NCI-H748 (cell line): ENCODE data around the gene ADPRH.

ENCODE experiments used
- DNase-seq: peaks from one replicate; lab custom pipeline; 2025; ENCODE audit not compliant: unreplicated experiment; lab: John Stamatoyannopoulos, UW

ADPRH gene

DNA sequence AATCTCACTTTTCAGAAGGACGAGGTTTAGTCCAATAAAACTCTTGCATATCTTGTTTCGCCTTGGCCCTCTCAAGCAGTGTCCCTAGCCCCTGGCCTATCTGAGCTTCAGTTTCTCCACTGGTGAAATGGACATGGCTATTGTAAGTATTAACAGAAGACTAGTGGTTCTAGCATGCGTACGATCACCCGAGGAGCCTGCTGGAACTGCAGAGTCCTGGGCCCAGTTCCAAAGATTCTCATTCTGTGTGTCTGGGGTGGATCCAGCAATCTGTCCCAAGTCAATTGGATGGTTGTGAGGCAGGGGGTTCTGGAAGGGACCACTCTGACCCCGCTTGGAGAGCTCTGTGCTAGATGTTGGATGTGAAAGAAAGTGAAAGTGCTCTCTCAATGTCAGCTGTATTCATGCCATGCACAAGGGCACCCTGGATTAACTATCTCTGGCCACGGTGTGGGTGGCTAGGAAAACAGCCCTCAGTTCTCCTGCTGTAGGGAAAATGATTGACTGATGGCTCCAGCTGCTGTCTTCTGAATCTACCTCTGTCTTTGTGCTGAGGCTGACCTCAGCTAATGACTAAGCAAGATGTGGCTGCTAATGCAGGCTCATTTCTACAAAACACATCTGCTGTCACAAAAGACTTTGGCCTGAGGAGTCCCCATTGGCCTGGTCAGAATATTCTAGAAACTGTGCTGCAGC lies 16.5 kb downstream of the ADPRH start:
- DNase-seq = no peak

DNA sequence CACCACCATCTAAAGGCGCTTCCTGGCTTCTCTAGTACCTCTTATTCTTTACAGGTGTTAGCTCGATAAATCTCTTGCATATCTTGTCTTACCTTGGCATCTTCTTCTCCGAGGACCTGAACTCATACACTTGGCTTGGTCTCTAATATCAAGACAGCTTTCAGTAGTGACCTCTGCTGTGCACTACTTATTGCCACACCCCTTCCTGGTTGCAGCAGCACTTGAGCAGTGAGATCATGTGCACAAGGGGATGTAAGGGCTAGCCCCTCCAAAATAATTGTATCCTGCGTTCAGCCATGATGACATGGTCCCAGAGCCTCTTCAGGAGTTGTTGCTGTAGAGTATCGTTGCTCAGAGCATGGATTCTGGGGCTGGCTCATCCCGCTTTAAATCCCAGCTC lies 17.1 kb downstream of the ADPRH start:
- no peak for DNase-seq

DNA sequence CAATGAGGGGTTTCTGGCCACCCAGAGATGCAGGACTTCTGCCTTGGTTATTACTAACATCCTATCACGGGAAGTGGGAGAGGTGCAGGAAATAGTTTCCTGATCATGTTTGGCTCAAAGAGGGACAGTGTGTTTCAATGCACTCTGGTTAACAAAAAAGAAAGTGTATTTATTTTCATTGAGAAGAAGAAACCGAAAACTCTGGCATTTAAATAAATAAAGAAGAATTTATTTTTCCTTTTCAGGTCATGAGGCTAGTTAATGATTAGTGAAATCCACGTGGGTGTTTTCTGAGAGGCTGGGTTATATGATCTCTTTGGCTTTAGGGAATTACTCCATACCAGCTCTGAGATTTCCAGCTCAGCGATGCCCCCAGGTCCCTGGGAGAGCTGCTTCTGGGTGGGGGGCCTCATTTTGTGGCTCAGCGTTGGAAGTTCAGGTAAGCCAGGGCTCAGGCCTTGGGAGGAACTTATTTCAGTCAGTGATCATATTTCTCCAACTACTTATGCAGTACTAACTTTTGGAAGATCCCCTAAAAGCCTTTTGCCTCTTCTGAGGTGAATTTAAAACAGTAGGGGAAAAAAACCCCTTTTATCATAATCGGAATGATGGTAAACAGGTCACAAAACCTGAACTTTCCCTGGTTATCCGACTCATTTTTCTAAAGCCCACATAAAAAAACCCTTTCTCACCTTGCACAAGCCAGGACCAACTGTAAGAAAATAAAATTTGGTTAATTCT lies 18.4 kb downstream of the ADPRH start, which contains the start of gene PLA1A:
PLA1A (plus strand) TSS at position 338 of the 741 bp plus-strand sequence; CDS start at position 367, 29 bp downstream.
- DNase-seq = no peak

DNA sequence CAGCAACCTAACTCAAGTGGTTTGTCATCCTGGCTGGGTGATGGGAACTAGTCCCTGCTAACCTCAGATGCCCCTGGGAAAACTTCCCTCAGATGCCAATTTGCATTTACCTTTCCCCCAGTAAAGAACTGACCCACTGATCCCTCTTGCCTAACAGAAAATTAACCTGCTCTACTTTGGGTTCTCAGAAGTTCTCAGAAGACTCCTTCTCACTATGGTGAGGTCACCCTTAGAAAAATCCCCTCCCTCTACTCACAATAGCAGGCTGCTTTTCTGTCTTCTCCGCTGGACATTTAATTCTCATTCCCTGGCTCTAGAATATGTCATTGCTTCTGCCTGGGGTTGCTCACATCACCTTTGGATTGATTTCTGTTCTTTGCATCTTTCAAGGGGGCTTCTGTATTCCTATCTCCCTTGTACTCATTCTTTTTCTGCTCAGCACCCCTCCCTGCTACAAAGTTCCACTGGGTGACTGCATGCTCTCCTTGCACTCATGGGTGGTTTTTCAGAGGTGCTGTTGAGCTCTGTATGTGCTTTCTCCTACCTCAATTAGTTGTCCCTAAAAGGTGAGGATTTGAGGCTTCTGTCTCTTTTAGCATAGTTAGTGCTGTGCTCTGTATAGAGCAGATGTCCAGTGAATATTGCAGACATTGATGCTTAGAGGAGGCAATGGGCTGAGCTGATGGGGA lies 19.3 kb downstream of the ADPRH start:
- no peak for DNase-seq

DNA sequence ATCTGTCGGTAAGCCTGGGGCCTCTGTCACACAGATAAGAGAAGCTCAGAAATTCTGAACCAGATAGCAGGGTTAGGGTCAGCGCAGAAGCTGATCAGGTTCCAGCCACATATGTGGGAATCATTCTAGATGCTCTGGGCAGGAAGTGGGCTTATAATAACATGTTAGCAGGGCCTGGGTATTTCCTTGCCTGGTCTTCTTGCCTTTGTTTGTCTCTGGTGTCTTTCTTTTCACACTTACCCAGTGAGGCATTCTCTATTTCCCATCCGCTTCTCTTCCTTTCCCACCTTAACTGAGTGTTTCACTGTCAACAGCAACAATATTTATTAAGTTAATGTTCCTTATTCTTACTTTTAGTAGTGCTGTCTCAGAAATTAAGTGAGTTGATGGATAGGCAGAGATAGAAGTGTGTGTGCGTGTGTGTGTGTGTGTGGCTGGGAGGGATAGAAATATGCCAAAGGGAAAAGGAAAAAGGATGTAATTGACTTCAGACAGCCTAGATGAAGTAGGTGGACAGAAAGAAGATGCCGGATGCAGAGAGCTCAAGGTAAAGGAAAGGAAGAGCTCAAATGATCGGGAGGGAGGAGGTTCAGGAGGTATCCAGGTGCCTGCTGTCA lies 20.4 kb downstream of the ADPRH start:
- no peak for DNase-seq

DNA sequence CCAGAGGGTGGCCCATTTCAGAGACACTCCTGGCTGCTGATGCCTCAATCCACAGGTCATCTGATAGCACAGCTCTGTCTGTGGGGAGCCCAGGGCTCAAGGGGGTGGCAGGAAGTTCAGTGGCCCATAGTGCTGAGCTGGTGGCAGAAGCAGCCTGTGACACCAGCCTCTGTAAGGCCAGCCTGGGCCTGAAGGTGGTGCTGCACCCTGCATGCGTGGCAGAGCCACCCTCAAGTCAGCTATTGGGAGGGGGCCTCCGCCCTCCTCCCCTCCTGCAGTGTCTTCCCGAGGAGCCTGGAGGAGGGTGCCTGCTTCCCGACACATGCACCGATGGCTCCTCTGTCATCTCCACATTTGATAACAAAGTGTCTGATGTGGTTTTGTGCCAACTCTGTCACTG lies 21.4 kb downstream of the ADPRH start:
- DNase-seq = no peak

DNA sequence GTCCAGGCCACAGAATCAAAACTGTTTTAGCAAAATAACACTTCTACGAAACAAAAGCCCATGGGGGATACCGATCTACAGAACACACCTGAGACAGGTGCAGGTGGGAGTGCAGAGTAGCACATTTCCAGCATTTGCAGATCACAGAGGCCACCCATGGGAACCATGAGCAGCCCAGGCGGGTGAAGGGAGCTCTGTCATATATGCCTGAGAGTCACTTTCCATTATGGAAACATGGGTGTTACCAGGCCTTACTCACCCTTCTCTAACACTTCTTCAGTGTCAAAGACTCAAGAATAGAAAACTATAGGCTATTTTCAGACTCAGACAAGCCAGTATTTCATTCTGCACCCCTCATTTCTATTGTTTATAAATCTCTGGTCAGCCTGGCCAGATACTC lies 21.9 kb downstream of the ADPRH start:
- no peak for DNase-seq

DNA sequence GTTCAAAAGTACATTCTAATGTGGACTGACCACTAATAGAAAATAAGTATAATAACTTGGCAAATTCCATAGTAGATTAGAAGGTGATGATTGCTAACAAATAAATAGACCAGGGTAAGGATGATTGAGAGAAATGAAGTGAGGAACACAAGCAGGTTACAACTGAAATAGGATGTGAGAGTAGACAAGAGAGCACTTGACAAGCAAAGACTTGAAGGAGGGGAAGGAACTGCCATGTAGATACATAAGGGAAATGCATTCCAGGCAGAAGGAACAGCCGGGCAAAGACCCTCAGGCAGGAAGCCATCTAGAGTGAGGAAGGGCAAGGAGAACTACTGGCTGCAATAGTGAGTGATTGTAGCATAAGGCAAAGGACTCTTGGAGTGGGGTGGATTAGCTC lies 23.4 kb downstream of the ADPRH start:
- DNase-seq = no peak

DNA sequence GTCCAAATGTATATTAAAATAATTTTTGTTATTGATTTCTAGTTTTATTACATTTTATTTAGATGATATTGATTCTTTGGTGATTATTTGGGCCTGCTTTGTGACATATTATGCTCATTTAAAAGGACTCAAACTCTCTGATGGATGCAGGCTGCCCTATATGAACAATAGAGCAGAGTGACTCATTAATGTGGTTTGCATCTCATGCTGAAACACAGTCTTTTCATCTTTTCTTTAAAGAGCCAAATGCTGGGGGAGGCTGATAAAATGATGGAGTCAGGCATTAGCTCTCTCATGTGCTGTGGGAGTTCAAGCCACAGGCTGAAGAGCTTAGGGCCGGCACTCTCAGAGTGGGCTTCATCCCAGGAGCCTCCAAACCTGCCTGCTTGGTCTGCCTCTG lies 25.6 kb downstream of the ADPRH start:
- DNase-seq = no peak

DNA sequence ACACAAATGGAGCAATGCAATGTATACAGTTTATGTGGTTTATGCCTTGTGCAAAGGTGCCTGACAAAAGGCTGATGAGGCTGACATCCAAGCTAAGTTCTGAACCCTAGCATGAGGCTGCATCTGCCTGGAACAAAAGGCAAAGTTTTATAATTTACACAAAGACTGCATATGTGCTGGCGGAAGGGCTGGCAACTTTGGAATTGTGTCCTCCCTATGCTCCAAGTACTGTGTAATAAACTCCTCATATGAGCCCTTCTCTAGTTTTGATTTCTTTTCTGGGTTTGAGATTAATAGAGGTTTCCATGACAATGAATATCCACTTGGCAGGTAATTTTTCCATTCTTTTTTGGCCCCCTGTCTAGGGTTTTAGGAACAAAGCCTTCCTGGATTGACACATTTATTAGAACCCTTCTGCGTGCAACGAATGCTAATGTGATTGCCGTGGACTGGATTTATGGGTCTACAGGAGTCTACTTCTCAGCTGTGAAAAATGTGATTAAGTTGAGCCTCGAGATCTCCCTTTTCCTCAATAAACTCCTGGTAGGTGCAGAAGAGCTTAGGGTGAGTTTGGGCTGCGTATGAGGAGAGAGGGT lies 29.2 kb downstream of the ADPRH start:
- peak; percentile 11 for DNase-seq

DNA sequence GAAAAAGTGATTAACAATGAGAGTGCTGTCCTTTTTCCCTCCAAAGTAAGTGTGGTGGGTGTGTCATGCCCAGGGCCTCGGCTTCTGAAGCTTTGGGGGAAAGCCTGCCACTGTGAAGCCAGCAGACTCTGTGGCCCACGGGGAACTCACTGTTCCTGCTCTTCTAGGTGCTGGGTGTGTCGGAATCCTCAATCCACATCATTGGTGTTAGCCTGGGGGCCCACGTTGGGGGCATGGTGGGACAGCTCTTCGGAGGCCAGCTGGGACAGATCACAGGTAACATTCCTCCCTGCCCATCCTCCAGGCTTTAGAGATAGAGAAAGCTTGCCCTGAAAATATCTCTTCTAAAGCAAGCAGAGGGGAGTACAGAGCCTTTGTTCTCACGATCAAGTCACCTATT lies 30.0 kb downstream of the ADPRH start:
- no peak for DNase-seq

DNA sequence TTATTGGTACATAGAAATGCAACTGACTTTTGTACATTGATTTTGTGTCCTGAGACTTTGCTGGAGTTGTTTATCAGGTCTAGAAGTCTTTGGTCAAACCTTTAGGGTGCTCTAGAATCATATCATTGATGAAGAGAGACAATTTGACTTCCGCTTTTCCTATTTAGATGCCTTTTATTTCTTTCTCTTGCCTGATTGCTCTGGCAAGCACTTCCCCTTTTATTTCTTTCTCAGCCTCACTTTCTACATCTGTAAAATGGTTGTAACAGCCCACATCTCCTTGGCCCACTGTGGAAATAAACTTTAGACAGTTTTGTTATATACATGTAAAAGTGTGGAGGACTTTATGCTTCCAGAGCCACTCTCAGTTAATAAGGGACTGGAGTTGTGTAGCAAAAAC lies 32.4 kb downstream of the ADPRH start:
- no peak for DNase-seq

DNA sequence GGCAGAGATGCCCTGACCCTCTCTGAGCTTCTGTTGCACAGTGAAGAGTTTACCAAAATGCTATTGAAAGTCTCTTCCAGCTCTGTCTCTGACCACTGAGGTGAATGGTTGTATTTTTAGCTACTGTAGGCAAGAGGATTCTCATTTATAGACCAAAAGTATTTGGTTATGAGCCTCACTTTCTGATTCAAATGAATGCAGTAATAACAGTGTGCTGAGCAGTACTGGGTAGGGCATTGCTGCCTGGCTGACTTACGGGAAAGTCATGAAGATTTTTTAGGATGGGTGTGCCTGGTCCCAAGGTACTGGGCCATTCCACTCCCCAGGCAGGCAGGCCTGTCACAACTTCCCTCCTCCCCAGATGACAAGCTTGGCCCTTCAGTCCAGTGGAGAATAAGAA lies 33.9 kb downstream of the ADPRH start:
- DNase-seq = no peak

DNA sequence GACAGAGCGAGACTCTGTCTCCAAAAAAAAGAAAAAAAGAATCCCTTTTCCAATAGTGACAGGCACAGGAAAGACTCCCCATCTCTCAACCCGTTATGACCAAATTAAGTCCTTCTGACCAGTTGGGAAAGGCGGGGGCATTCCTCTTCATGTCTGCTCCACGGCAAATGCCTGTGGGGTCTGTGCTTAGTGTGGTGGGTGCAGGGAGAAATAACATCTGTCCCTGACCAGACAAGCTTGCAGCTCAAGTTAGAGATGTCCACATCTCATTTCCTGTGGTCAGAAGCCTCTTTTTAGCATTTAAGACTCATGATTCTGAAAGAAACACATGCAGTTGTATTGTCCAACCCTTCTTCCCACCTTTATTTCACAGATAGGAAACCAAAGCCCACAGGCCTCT lies 34.6 kb downstream of the ADPRH start:
- no peak for DNase-seq

DNA sequence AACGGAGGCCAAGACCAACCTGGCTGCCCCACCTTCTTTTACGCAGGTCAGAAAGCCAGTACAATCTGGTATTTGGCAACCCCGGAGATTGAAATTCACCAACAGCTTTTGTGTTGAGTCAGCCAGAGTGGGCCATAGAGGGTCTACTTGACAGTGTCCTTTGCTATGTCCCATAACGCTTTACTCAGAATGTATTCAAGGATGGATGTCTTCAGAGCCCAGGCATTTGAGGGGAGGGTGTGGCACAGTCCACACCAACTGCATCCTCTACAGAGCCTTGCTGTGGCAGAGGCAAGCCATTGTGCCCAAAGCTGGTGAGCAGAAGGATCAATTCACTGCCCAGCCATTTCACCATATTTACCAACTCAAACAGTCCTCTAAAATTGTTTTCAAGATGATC lies 36.8 kb downstream of the ADPRH start:
- DNase-seq = no peak

DNA sequence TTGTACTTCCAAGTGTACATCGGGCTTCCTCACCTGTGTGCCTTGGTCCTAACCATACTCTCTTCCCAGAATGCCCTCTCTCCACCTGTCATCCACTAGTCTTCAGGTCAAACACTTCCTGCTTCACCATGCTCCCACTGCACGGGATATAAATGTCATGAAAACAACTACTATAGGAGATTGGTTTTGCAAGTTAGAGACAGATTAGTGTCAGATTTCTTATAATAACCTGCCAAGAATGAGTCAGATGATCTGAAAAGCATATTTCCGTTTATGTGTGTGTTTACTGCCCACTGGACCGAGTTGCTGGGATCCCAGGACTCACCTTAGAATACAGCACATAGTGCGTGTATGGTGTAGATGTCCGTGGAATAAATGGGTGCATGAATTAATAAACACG lies 39.8 kb downstream of the ADPRH start:
- no peak for DNase-seq

DNA sequence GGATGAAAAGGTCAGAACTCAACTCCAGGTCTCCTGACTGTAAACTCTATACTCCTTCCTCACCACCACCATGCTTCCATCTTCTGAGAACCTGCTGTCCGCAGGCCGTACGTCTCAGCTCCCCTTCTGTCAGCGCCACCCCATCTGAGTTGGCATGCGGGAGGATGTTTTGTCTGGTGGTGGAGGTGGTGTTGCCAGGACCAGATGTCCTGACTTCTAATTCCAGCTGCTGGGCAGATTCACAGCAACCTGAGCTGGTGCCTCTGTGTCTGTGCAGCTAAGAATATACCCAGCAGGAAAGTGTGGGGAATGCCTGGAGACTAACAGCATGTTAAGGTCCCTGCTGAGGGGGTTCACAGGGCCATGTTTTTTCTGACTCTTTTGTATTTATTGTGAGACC lies 41.6 kb downstream of the ADPRH start:
- DNase-seq = no peak

DNA sequence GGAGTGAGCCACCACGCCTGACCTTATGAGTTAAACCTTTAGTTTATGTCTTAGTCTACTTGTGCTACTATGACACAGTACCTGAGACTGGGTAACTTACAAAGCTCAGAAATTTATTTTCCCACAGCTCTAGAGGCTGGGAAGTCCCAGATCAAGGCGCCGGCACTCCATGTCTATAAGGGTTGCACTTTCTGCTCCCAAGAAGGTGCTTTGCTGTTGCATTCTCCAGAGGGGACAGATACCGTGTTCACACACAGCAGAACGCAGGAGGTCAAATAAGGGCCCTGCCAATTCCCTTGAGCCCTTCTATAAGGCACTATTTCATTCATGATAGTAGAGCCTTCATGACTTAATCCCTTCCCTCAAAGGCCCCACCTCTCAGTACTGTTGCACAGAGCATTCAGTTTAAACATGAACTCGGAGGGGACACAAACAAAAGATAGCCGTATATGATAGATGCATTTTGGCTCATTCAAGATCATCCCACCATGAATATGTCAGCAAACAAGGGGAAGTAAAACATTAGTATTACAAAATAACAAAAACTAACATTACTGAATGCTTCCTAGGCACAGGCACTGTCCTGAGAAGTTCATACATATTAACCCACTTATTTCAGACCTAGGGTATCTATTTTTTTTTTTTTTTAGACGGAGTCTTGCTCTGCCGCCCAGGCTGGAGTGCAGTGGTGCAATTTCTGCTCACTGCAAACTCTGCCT lies 44.9 kb downstream of the ADPRH start:
- DNase-seq = no peak

DNA sequence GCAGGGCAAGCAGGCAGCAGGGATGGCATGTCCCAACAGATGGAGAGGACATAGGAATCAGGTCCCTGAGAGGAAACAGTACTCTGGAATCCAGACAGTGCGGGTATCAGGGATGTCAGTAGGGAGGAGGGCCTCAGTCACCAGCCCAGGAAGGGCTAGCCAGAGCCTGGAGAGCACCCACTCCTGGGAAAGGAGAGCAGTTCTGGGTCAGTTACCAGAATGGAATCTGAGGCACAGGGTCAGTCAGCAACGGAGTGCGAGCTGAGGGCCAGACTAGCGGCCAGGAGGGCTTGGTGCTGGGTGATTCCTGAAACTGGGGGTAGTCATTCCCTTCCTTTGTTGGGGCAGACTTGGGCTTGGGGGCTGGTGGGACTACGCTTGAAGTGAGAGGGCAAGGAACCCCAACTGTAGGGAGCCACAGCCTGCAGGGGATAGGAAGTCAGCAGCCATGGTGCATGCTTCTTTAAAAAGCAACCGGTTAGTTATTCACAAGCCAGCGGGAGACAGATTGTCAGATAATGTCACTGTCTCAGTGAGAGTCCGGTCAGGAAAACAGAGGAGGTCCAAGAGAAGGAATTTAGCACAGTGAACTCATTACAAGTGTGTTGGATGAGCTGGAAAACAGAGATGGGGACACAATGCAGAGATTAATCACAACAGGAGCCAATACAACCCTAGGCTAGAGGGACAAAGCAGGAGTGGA lies 46.3 kb downstream of the ADPRH start:
- DNase-seq = no peak

DNA sequence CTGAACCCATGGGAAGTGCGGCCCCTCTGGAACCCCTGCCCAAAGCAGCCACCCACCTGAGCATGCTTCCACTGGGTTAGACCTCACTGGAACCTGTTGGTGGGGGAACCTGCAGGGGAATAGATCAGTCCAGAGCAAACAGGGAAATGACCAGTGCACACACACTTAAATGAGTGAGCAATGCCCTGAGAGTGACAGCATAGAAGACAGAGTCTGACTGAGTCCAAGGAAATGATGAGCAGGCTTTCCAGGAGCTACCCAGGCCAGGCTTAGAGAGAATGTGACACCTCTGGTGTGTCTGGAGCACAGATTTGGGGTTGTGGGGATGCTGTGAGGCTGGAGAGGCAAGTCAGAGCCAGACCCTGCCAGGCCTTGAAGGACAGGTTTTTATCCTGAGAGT lies 46.9 kb downstream of the ADPRH start:
- DNase-seq = no peak
